ENCODE data around the gene TRPM3.

The TRPM3 gene

DNA sequence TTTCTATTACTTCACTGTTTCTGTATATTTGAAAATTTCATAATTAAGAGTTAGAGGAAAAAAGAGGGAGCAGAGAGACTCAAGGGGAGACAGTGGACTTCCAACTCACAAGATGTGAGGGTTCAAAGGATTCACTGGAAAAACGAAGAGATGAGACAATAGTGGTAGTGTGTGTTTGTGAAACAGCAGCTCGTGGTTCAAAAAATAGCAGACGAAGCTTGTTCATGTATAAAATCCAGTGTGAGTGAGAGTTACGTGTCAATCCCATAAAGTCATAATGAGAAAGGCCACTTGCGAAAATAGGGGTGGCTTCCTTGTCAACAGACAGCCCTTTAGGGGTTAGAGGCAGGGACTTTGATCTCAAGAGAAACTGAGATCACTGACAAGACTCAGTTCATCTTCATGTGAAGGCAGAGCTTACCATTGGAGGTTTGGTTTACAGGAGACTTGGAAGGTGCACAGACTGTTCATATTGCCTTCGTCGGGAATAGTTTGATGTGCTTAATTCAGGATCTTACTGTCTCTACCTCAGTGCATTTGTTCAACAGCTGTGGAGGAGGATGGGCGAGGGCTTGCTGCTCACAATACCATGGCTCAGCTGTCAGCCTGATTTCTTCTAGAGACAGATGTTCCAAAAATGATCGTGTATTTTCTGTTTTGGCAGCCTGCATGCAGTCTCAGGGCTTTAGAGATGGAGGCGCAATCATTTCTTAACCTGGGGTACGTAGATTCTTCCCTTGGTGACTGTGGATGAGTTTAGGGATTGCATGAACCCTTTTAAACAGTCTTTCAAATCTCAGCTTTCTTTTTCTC, 601.3 kb downstream of the TRPM3 start:
- no peak for DNase-seq (ENCODE audit: low read depth)

- no peak for DNase-seq (ENCODE audit: low read depth)
Measured at GRCh38 chr9:70517926-70518610, 603.4 kb downstream of the TRPM3 start.

- no peak for DNase-seq (ENCODE audit: low read depth)
Measured at GRCh38 chr9:70514273-70514672, 607.1 kb downstream of the TRPM3 start.

GRCh38 chr9:70511858-70512257, 609.6 kb downstream of the TRPM3 start:
- no peak for DNase-seq (ENCODE audit: low read depth)

DNA sequence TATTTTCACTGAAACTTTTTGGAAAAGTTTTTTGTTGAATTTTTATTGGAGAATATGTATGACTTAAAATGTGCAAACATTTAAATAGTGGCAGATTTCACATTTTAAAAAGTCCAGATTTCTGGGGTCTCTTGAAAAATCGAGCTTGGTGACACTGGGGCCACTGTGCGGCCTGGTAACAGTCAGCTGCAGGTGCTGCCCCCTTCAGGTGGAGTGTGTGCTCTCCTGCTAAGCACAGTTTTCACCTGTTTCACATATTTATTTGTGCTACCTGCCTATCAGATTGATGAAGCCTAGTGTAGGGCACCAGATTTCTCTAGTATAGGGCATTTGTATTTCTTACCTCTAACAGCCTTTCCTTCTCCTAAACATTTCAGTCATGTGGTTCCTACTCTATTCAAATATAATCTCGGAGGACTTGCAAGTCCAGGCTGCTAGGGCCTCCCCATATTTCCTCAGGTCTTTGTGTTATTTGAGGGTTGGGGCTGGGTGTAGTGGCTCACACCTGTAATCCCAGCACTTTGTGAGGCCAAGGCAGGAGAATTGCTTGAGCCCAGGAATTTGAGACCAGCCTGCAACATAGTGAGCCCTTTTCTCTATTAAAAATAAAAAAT, 611.2 kb downstream of the TRPM3 start:
- DNase-seq (ENCODE audit: low read depth), result no peak

- DNase-seq (ENCODE audit: low read depth), result no peak
Measured at GRCh38 chr9:70506159-70506558, 615.3 kb downstream of the TRPM3 start.

DNA sequence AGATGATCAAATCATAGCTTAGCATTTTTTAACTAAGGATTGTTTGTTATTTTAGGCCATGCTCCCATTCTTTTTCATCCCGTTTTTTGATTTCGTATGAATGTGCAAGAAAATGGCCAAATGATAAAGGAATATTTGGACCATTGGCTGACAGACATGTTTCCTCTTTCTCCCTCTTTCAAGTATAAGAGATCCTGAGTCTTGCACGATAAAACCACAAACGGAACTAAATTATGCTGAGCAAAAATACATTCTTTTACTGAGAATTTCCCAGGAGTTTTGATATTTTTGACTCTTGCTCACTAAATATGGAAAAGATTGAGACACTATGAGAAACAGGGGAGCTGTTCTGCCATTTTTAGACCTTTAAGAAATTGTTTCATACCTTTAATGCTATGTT, 616.6 kb downstream of the TRPM3 start:
- DNase-seq (ENCODE audit: low read depth), result no peak

DNA sequence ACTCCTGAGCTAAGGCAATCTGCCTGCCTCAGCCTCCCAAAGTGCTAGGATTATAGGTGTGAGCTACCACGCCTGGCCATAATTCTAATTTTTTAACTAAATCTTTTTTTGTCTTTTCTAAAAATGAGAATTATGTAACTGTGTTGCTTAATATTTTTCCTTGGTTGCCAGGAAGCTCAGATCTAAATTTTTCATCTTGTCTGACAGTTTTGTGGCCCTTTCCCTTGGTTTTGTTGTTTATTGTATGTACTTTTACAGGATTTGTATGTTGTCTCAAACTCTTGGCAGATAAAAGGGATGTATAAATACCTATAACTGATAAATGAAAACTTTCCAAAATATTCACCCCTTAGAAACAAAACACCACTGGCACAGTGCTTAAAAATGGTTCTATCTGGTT, 618.7 kb downstream of the TRPM3 start:
- DNase-seq (ENCODE audit: low read depth), result no peak

- DNase-seq (ENCODE audit: low read depth), result no peak
Measured at GRCh38 chr9:70500793-70501192, 620.6 kb downstream of the TRPM3 start.

DNA sequence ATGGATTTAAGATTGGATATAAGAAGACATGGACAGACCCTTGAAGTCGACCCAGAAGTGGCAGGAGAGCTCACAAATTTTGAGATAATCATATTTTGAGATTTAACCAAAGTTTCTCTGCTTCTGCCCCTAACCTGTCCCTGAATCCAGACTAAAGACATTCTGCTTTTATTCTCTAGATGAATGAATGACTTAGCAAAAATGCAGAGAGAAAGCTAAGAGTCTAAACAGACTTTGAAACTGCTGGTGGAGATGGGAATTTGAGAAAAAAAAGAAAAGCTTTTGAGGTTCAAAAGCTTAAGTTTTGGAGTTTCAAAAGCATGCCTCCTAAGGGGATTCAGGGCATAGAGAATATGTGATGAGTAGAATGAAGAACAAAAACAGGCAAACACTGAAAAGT, 621.8 kb downstream of the TRPM3 start:
- DNase-seq (ENCODE audit: low read depth), result no peak

DNA sequence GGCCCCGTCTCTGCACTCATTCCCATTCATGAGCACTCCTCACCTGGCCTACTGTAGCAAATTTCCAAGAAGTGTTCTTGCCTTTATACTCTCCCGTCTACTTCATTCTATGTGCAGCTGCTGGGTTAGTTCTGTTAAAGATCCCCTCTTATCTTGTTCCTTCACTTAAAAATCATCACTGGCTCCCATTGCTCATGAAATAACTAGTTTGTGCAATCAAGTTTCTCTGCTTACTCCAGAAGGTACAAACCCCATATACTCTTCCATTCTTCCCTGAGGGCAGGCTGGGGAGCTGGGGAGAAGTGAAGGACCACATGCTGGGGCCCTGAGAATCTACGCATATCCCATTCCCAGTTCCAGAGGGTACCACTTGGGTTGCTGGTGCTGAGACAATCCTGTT, 622.6 kb downstream of the TRPM3 start:
- no peak for DNase-seq (ENCODE audit: low read depth)

GRCh38 chr9:70496244-70496643, 625.2 kb downstream of the TRPM3 start:
- DNase-seq (ENCODE audit: low read depth), result no peak

DNA sequence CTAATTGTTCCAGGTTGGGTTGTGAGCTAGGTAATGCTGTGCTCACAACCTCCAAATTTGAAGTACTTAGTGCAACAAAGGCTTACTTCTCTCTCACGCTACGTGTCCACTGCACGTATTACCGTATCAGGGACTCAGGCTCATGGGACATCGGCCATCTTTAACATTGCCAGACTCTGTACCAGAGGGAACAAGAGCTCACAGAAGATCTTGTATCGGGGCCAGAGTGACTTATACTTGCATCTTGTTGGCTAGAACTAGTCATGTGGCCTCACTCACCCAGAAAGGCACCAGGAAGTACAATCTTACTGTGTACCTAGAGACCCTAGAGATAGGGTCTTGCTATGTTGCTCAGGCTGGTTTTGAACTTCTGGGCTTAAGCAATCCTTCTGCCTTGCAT, 625.9 kb downstream of the TRPM3 start:
- DNase-seq (ENCODE audit: low read depth), result no peak

DNA sequence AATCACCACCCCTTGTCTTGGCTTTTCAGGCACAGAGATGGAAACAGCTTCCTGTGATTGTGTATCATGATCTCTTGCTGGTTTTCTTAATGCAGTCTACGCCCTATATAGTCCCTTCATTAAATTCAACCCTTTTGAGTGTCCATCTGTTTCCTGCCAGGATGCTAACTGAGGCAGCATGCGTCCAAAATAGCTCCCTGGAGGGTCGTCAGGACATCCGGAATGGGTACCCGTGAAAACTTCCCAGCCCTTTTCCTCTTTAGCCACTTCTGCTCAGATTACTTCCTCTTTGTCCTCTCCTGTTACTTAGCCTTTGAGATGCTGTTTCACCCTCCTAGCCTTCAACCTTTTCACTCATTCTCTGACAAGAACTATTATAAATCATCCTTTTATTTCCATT, 627.2 kb downstream of the TRPM3 start:
- DNase-seq (ENCODE audit: low read depth), result no peak

DNA sequence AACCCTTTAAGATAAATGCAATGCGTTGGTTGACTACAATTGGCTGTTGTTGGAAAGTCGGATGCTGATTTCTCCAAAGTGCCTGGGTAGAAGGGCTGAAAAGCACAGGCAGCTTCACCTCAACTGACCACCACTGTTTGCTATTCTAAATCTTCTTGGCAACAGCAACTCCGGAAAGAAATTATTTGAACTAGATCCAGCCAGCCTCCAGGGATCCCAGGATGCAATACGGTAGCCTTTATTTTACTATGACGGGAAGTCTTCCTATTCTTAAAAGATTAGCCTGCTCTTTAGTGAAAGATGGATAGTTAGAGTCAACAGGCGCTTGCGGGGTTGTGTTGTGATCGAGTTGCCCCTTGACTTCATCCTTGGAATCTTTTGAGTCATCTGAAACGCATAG, 628.4 kb downstream of the TRPM3 start:
- no peak for DNase-seq (ENCODE audit: low read depth)

- DNase-seq (ENCODE audit: low read depth), result no peak
Measured at GRCh38 chr9:70492319-70492777, 629.1 kb downstream of the TRPM3 start.

GRCh38 chr9:70491426-70492318, 629.7 kb downstream of the TRPM3 start:
- no peak for DNase-seq (ENCODE audit: low read depth)

DNA sequence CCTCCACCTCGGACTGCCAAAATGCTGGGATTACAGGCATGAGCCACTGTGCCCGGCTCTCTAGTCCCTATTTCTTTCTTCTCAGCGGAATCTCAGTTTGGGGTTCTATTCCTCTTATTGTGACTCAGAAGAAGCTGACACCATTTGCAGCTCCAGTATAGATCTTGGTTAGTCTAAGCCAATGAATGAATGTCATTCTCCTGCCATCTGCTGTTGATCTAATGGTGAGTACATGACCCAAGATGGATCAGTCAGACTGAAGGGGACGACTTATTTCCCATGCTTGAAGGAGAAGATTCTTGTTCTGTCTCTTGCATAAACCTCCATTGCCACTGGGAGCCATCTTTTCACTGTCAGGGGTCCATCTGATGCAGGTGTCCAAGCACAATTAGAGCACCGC, 630.9 kb downstream of the TRPM3 start:
- no peak for DNase-seq (ENCODE audit: low read depth)

DNA sequence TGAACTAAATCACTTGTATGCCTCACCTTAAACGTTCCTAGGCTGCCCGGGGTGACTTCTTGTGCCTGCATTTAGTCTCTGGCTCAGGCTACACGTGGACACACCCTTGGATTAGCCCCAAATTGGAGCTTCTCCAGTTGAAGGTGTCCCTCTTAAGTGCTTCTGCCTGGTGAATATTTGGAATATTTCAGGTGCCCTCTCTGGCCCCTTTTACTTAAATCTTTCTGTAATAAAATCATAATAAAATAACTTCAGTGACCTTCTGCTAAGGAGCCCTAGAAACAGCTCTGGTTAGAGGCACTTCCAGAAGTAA, 632.7 kb downstream of the TRPM3 start:
- no peak for DNase-seq (ENCODE audit: low read depth)

GRCh38 chr9:70488098-70488792, 633.2 kb downstream of the TRPM3 start:
- DNase-seq (ENCODE audit: low read depth), result no peak

- DNase-seq (ENCODE audit: low read depth), result no peak
Measured at GRCh38 chr9:70486127-70486526, 635.3 kb downstream of the TRPM3 start.
